ENCODE data around the gene EIF3D.
A peak's percentile ranks its signal among the peaks of the same experiment; 100 is the strongest.

GRCh38 chr22:36470162-36470993, 58.6 kb downstream of the EIF3D start:
- TF ChIP-seq ZNF423 (CRISPR knock-in tag; IDR thresholded peaks at IDR 0.05), result no peak
- no peak for TF ChIP-seq NR2C2 (CRISPR knock-in tag; IDR thresholded peaks at IDR 0.05)
- peak; percentile 93 for TF ChIP-seq CTCF (IDR thresholded peaks at IDR 0.05)
- TF ChIP-seq HMGXB4 (CRISPR knock-in tag; IDR thresholded peaks at IDR 0.05), result no peak
- TF ChIP-seq SP1 (CRISPR knock-in tag; conservative IDR thresholded peaks at IDR 0.05), result no peak
- no peak for TF ChIP-seq HMGA2 (CRISPR knock-in tag; IDR thresholded peaks at IDR 0.05)
- TF ChIP-seq ZNF281 (CRISPR knock-in tag; IDR thresholded peaks at IDR 0.05), result no peak
- TF ChIP-seq NFE2L1 (CRISPR knock-in tag; IDR thresholded peaks at IDR 0.05), result no peak
- no peak for TF ChIP-seq TCF7 (CRISPR knock-in tag; IDR thresholded peaks at IDR 0.05; ENCODE audit: low read depth)
- no peak for TF ChIP-seq MYBL2 (CRISPR knock-in tag; IDR thresholded peaks at IDR 0.05)
- TF ChIP-seq USF2 (CRISPR knock-in tag; IDR thresholded peaks at IDR 0.05), result no peak

Data from WTC11 (cell line).